ENCODE measurements around the gene PDLIM5.

PDLIM5 gene

DNA sequence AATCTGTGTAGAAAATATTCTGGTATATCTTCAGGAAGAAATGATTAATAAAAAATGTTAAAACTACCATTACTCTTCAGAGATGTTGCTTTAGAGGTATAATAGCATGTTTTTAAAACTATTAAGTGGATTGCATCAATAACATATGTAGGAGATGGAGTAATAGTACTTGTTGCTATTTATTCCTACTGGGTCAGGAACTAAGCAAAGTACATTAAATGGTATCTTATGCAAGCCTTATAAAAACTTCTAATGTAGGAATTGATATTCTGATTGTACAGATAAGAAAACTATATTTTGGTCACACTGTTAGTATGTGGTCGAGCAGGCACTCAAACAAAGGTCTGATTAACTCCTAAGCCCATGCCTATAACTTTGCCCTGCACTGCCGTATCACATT lies 31.4 kb upstream of the PDLIM5 start:
- in situ Hi-C loops (cut with MboI; ENCODE audit: low sequenced_read_pairs), result no loop called here

DNA sequence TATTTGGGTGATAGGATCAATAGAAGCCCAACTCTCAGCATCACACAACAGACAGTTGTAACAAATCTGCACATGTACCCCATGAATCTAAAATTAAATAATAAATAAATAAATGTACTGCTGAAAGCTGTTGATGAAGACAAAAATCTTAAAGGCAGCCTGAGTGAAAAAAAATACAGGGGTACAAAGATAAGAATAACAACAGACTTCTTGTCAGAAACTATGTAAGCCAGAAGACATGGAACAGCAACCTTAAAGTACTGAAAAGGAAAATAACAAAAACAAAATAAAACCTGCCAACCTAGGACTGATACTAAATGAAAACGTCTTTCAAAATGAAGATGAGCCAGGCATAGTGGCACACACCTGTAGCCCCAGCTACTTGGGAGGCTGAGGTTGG lies 25.0 kb upstream of the PDLIM5 start:
- in situ Hi-C loops (cut with MboI; ENCODE audit: low sequenced_read_pairs), result no loop called here

DNA sequence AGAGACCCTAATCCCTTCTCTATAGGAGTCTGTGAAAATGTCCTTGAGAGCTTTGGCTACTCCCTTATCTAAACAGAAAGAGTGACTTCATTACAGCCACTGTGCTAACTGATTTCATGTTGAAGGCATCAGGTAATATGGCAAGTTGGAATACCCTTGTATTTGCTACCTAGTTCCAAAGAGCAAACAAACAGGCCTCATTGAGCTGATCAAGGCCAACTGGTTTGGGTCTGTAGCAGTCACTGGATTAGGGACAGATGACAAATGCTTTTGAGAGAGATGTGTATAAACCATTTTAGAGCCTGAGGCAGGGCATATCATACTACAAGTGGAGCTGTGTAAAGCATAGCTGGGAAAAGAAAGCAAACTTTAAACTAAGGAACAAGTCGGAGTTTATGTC lies 22.9 kb upstream of the PDLIM5 start:
- in situ Hi-C loops (cut with MboI; ENCODE audit: low sequenced_read_pairs), result no loop called here

DNA sequence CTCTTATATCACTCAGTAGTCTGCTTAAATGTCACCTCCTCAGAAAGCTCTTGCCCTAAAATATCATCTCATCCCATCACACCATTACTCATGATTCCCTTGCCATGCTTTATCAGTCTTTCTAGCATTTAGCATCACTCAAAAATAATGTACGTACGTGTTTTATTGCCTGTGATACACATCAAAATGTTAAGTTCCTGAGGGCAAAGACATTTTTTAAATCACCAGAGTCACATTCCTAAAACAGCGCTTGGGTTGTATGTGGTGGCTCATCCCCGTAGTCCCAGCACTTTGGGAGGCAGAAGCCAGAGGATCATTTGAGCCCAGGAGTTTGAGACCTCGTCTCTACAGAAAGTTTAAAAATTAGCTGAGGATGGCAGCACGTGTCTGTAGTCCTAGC lies 21.3 kb upstream of the PDLIM5 start:
- in situ Hi-C loops (cut with MboI; ENCODE audit: low sequenced_read_pairs), result no loop called here

DNA sequence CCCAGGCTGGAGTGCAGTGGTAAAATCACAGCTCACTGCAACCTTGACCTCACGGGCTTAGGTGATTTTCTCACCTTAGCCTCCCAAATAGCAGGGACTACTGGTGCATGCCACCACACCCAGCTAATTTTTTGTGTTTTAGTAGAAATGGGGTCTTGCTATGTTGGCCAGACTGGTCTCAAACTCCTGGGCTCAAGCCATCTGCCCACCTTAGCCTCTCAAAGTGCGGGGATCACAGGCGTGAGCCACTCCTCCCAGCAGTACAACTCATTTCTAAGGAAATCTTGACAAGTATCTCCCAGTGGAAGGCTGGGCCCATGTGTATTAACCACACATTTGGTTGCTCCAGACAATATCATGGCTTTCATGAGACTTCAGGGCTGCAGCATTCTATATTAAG lies 20.4 kb upstream of the PDLIM5 start:
- in situ Hi-C loops (cut with MboI; ENCODE audit: low sequenced_read_pairs), result no loop called here

DNA sequence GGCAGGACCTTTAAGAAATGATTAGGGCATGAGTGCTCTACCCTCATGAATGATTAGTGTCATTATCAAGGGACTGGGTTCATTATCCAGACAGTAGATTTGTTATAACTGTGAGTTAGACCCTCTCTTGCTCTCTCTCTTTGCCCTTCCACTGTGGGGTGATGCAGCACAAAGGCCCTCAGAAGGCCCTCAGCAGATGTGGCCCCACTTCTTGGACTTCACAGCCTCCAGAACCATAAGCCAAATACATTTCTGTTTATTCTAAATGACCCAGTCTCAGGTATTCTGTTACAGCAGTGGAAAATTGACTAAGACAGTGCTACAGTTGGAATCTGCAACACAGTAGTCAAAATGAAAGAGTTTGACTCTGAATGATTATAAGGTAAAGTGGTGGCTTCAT lies 17.2 kb upstream of the PDLIM5 start:
- in situ Hi-C loops (cut with MboI; ENCODE audit: low sequenced_read_pairs), result no loop called here

DNA sequence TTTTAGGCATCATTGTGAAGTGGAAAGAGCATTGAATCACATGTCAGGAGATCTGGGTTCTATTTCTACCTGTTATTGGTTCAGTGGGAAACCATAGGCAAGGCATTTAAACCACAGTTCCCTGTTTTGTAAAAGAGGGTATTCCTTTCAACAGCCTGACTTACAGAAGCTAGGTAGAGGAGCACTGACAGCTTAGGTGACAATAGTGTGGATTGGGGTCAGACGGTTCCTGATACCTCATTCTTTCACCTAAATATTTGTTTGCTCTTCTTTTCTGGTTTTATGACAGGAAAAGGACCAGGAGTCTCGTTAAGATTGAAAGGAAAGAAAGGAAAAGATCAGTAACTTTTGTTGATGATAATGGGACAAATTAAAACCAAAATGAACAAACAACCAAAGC lies 15.9 kb upstream of the PDLIM5 start:
- in situ Hi-C loops (cut with MboI; ENCODE audit: low sequenced_read_pairs), result no loop called here

DNA sequence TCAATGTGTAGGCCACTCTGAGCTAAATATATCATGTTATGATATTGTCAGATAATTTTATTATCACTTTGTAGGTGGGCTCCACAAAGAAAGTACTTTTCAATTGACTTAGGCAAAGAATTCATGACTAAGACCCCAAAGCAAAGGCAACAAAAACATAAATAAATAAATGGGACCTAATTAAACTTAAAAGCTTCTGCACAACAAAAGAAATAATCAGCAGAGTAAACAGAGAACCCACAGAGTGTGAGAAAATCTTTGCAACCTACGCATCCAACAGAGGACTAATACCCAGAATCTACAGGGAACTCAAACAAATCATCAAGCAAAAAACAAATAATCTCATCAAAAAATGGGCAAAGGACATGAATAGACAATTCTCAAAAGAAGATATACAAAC lies 15.2 kb upstream of the PDLIM5 start:
- in situ Hi-C loops (cut with MboI; ENCODE audit: low sequenced_read_pairs), result no loop called here

DNA sequence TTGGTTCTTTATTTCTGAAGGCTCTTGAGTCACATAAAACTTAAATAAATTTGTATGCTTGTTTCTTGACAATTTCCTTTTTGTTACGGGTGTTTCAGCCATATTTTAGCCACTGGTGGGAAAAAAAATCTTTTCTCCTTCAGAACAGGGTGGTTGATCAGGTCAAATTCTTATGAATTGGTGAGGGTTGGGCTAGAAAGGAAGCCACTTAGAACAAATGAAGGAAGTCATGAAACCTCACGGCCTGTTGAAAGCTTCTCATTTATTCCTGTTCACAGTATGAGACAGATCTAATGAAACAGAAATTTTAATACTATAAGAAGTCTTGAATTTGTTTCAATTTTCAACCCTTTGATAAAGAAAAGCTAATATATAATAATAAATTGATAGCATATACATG lies 12.1 kb upstream of the PDLIM5 start:
- in situ Hi-C loops (cut with MboI; ENCODE audit: low sequenced_read_pairs), result no loop called here

DNA sequence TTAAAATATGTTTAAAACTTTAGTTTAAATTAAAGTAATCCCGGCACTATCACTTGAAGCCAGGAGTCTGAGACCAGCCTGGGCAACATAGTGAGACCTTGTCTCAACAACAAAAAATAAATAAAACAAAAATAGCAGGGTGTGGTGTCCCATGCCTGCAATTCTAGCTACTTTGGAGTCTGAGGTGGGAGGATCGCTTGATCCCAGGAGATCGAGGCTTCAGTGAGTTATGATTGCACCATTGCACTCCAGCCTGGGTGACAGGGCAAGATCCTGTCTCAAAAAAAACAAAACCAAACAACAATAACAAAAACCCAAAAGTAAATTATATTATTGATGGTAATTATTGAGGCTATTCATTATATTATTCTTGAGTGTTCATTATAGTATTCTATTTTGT lies 9.9 kb upstream of the PDLIM5 start:
- in situ Hi-C loops (cut with MboI; ENCODE audit: low sequenced_read_pairs), result no loop called here

DNA sequence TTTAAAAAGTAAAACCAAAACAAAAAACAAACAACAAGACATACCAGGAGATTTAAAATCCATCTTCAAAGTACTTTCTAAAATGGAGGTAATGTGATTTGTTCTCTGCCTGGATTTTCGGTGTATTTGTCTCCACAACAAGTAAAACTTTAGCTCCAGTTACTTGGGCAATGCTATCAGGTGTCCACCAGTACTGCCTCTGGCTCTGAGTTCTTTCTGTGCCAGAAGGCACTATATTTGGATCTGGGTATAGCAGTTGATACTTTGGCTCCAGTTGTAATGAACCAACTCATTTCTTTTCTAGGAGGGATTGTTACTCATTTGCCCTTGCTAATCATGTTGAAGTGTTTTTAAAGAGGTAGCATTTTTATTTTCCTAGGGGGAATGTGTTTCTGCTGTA lies 9.5 kb upstream of the PDLIM5 start:
- in situ Hi-C loops (cut with MboI; ENCODE audit: low sequenced_read_pairs), result no loop called here

DNA sequence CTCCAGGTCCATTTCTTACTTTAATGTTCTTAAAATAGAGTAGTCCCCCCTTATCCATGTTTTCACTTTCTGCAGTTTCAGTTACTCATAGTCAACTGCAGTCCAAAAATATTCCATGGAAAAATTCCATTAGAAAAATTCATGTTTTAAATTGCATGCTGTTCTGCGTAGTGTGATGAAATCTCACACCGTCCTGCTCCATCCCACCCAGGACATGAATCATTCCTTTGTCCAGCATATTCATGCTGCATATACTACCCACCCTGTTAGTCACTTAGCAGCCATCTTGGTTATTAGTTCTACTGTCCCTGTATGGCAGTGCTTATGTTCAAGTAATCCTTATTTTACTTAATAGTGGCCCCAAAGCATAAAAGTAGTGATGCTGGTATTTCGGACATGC lies 5.4 kb upstream of the PDLIM5 start:
- in situ Hi-C loops (cut with MboI; ENCODE audit: low sequenced_read_pairs), result no loop called here

DNA sequence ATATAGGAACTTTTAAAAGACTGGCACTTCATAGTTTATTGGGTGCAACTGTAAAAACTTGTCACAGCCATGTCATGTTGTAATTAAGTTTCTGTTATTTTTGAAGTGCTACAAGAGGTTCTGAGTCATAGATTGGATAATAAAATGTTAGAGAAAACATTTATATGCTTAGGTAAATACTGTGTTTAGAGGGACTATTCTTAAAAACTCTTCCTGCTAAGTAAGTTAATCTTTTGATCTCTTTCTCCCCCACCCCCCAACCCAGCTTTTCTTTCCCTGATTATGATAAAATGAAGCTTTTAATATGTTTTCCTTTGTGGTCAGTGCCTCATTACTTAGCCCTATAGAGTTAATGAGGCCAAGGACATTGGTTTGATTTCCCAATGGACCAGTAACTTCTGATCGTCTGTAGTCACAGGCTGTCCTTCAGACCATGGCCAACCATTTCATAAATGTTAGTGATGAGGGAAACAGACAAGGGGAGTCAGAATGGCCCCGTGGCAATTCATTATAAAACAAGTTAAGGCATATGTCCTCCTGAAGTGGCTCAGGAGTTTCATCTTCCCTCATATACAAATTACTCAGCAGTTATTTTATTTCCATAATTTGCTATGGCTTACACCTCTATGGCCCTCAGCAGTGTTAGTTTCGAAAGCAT lies 3.9 kb upstream of the PDLIM5 start:
- in situ Hi-C loops (cut with MboI; ENCODE audit: low sequenced_read_pairs), result no loop called here

DNA sequence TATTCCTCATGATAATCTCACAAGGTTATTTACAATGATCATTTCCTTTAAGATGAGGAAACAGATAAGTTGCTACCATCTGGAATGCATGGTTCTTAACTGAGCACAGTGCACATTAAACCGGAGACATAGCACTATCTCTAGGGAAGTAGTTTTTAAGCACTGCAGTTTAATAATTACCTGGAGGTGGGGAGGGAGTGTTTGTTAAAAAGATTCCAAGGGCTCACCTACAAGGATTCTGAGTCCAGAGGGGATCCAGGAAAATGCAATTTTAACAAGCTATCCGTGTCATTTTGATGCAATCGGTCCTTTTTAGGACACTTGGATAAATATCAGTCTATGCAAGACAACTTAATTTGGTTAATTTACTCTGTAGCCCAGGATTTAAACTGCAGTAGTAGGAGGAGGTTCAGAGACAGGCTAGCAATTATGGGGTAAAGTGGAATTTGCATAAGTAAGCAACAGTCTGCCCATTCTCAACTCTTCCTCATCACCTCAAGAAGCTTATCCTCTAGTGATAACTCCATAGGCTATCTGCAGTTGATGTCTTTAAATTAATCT lies 2.8 kb upstream of the PDLIM5 start:
- in situ Hi-C loops (cut with MboI; ENCODE audit: low sequenced_read_pairs), result no loop called here

DNA sequence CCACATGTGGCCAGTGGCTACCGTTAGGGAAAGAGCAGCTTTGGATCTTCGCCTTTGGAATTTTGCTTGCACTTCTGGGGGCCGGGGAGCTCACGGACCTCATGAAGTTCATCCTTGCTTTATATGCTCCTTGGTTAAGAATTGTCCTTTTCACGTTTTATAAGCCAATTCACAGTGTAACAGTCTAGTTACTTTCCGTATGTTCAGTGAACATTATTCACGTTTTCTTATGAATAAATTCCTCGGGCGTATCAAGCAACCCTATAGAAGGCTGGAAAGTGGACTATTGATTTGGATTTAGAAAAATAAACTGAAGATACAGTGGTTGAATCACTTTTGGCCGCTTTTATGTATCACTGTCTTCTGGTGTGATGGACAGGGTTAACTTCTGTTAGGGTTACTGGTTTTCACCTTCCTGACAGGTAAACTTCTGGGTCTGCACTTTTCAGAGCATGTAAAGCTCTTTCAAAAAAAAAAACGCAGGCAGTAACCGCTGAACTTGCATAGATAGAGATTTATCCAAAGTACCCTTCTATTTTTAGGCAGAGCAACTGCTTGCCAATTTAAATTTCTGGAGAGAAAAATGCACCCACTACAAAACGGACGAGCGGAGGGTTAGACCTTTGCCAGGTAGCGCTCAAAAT lies 569 bp upstream of the PDLIM5 start:
- in situ Hi-C loops (cut with MboI; ENCODE audit: low sequenced_read_pairs), result no loop called here

DNA sequence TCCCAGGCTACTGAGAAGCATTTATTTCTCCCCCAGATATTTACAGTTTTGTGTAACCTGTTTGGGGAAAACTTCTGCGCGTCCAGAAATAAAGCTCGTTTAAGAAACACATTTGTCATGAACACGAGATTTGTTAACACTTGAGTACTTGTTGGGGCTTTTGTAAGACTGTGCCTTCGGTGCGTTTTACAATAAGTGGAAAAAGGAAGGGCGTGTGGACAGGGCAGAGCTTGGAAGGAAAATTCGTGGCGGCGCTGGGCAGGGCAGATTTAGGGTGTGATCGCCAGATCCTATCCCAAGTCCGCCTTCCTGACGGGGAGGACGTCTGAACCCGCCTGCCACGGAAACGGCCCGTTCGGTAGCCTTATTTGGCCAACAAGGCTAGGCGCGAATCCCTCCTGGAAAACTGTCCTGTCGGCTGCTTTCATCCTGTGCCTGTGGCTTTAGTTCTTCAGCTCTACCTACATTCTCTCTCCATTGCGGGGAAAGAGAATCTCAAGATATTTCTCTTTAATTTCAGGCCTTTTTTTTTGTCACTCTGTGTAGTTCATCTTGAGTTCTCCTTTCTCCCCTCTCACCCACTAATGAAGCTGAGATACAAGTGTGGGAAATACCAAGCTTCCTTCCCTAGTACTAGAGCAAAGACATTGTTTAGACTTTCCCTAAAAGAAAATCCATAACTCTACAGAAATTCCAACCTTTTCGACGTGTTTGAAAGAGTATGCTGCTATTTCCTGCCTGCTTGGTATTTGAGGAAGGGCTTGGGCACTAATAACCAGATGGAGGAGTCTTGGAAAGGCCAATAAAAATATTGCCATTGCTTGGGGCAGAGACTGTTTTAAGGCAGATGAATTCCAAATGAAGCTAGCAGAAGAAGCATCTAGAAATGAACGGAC lies 982 bp downstream of the PDLIM5 start:
- in situ Hi-C loops (cut with MboI; ENCODE audit: low sequenced_read_pairs), result no loop called here

DNA sequence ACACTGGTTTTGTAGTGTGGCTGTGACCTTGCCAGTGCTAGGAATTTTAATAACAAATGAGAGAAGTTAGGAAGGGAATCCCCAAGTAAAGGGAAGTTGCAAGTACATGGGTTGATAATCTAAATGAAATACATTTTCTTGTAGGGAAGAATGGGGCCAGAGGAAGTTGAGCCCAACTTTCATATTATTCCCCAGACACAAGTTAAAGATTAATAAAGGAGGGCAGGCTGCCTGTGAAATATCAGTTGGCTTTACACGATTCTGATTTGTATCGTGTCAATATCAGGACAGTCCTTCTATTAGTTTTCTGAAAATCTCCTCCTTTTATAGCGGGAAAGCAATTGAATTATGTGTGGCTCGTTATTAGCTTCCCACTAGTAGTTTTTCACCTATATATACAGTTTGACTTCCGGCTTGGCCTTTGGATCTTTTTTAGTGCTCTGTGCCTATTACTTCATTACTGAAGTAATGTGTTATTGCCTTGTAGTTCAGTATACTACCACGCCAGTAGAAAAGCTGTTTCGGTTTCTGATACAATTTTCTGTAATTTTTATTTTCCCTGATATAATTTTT lies 1.7 kb downstream of the PDLIM5 start:
- in situ Hi-C loops (cut with MboI; ENCODE audit: low sequenced_read_pairs), result no loop called here

DNA sequence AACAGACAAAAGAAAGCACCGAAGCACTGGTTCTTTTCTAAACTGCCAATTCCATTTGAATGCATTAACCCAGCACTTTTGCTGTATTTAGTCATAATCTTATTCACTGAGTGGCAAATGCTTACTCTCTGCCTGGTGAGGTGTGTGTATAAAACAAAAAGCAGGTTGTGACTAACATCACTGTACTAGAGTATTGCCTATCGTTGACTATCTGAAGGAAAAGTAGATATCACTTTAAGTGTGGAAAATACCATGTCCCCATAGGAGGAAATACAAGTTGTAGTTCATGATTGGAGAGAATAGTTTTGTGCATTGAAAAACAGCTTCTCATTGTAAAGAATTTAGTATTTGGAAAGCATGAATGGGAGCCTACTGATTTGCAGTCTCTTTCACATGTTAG lies 2.7 kb downstream of the PDLIM5 start:
- in situ Hi-C loops (cut with MboI; ENCODE audit: low sequenced_read_pairs), result no loop called here

DNA sequence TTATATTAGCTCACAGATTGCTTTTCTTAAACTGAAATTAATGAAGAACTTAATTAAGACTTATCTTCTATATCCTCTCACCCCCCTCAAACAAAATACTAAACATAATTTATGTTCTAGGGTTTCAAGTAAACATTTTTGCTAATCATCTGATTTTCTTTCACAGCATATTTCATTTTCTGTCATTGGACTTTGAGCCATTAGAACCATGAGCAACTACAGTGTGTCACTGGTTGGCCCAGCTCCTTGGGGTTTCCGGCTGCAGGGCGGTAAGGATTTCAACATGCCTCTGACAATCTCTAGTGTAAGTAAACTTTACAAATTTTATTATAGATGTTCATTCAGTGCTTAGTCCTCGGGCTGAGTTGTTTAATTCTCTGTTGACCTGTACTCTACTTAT lies 3.3 kb downstream of the PDLIM5 start:
- in situ Hi-C loops (cut with MboI; ENCODE audit: low sequenced_read_pairs), result no loop called here

DNA sequence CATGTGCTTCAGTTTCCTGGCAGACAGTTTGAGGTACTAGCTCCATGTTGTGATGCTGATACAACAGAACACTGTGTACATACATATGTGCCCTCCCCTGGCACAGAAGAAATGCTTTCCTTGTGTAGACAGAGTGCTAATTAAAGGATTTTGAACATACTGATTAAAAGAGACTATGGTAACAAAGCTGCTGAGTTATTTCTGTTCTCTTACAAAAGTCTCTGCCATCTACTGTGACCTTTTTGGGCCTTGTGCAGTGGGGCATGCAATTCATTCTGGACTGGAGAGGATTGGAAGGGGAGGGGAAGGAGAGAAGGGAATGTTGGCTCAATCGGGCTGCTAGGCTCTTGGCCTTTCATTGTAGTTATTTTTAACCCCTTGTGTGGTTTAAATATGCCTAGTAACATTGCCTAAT lies 6.0 kb downstream of the PDLIM5 start:
- in situ Hi-C loops (cut with MboI; ENCODE audit: low sequenced_read_pairs), result no loop called here

DNA sequence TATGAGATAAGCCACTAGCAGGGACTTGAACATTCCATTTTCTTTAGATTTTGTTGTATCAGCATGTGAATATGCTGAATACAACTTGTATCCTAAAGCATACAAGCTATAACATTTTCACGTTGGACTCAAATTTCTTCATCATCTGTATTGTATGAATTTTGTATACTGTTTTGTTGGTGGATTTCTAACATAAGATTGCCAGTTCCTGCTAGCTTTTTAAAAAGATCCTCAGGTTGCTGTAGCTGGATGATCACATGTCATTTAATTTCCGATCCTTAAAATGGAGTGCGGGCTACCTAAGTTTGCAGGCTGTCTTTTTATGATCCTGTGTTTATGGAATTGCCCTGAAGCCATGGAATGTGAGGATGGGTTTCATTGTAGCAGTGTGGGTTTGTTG lies 6.9 kb downstream of the PDLIM5 start:
- in situ Hi-C loops (cut with MboI; ENCODE audit: low sequenced_read_pairs), result no loop called here
